CD4-positive, alpha-beta T cell treated with Interleukin-4 for 4 hours (primary cell): ENCODE data around the gene RNF220.
"Not testable (repeated sequence)": the region's sequence is repeated elsewhere in the genome, so short reads cannot be mapped to it uniquely, and the experiment has no call there.

Experiments used
- DNase-seq: peaks from one replicate; pipeline ENCODE4 v3.0.0-alpha.2; 2020

Gene RNF220

DNA sequence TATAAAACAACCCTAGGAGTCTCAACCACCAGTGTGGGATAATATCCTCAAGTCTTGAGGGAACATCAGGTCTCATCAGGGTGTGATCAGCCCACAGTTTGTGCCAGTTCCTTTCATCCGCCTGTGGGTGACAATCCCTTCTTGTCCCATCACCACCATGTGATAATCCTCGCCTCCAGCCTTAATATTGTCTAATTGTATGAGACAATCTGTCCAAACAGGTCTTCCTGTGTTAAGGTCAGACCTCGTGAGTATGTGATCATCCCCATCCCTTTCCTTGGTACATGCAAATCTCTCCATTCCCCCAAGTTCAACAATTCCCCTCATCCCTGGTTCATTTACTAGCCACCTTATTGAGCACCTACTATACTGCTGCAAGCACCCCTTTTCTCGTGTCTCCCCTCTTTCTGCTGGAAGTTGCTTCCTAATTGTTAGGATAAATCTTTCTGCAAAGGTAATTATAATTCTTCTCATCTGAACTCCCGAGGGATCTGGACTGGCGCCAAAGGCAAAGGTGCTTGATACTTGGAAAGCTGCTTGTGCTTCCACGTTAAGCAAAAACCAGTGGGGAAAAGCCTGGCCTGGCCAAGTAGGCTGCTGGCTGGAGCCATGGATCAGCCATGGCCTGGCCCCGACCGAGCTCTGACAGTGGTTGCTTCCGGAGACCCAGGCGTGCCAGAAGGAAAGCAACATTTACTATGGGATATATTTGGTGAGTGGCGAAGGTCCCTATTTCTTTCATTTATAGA is 92.5 kb downstream of the RNF220 start:
- no peak for DNase-seq

- no peak for DNase-seq
Observed at GRCh38 chr1:44499306-44499705, 94.3 kb downstream of the RNF220 start.

GRCh38 chr1:44500181-44501046 is 95.4 kb downstream of the RNF220 start:
- DNase-seq = no peak

DNA sequence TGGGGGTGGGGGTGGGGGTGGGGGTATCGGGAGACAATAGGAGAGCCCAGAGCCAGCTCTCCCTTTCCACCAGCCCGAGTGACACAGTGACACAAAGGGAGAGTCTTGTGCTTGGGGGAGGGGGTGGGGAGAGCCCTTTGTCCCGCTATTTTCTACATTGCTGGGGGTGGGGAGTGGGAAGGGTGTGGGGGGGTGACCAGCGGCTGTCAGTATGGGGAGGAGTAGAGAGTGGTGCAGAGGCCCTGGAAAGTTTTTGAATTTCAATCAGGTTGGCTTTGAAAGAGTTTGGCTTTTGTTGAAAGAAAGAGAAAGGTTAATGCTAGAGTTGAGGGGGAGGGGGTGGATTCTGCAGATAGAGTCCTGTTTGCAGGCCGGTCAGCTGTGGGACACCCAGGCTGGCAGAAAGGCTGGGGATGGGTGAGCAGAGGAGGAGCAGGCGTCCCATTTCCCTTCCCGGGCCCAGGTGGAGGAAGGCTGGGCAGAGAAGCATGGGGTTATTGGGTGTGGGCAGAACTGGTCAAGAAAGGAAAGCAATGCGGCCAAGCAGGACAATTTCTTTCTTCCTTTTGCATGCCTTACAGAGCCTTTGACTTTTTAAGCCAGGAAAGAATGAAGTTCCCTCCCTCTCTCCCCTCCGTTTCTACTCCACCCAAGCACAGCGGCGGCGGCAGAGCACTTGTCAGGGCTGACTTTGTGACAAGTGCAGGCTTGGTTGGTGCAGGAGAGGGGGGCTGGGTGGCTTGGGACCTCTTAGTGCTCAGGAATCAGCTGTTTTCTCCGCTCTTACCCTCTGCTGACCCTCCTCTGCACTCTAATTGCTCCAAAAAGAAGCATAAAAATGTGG is 96.2 kb downstream of the RNF220 start:
- no peak for DNase-seq

- not testable (repeated sequence) for DNase-seq
Observed at GRCh38 chr1:44502823-44503222, 97.8 kb downstream of the RNF220 start.

- no peak for DNase-seq
Observed at GRCh38 chr1:44503625-44504024, 98.6 kb downstream of the RNF220 start.

- DNase-seq = no peak
Observed at GRCh38 chr1:44505210-44505993, 100.3 kb downstream of the RNF220 start.

GRCh38 chr1:44507490-44508396 is 102.7 kb downstream of the RNF220 start:
- no peak for DNase-seq

GRCh38 chr1:44508397-44508745 is 103.3 kb downstream of the RNF220 start:
- no peak for DNase-seq

DNA sequence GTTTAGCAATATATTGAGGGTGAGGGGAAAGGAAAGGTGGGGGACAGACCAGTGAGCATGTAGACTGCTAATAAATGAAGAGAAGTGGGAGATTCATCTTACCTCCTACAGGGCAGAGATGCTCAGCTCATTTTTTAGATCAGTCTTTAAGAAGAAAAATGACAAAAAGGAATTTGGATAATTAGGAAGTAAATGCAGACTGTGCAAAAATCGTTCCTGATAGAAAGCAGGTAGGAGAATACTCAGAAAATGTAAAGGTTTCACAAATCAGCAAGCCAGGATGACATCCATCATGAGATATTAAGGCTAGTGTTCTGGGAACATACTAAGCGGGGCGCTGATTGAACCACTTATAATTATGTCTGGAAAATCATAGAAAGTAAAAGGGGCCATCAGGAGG is 106.3 kb downstream of the RNF220 start:
- no peak for DNase-seq

- no peak for DNase-seq
Observed at GRCh38 chr1:44511769-44512168, 106.7 kb downstream of the RNF220 start.

DNA sequence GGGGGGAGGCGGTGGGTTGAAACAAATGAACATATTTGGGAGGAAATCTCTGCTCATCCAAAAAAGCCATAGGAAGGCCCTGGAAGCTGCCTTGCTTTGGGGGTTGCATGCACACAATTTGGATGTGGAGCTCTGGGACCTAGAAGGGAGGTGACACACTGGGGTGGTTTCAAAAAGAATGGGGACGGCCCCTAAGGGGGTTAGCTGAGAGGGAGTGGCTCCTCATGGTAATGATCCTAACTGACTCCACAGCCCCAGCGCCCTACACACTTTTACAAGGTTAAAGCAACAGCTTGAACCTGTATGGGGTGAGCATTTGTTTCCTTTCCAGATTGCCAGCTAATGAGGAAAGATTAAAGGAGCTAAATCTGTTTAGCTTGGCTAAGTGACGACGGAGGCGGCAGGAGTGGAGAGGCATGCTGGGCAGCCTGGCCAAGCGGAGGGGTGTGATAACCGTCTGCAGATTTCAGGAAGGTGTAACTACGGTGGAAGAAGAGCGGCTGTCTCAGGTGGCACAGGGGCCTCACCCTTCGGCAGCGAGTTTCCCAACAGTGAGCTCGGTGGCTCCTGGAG is 107.3 kb downstream of the RNF220 start:
- no peak for DNase-seq

- DNase-seq = no peak
Observed at GRCh38 chr1:44513111-44513510, 108.1 kb downstream of the RNF220 start.

DNA sequence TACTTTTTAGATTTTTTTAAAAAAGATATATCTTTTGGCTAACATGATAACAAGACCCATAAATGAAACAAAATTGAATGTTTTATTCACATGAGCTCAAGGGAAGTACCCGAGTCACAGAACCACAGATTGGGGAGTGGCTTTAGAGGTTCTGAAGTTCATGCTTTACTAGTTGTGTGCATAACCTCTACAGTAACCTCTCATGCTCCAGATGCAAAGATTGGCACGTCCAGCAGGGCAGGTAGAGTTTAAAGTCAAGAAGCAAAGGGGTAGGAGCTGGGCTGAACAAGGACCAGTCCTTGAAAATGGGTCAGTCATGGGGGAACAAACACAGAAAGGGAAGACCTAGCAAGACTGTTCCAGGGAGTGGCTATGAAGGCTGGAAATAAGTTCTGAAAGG is 109.6 kb downstream of the RNF220 start:
- no peak for DNase-seq

DNA sequence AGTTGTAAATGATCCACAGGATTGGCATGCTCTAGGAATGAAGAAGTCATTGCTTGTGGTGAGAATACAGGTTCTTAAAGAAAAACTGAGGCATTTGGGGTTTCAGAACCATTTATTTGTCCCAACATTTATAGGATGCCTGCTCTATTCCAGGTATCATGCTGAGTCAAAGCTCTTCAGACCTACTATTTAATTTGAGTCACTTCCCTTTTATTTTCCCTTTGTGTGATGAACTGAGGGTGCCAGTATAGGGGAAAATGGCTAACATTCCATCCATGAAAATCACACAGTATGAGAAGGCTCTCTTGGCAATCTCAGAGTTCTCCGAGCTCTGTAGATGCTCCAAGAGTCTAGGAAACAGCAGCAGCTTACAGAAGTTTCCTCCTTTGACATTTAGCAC is 110.4 kb downstream of the RNF220 start:
- DNase-seq = no peak

GRCh38 chr1:44519035-44519676 is 114.1 kb downstream of the RNF220 start:
- DNase-seq = peak; percentile 6

DNA sequence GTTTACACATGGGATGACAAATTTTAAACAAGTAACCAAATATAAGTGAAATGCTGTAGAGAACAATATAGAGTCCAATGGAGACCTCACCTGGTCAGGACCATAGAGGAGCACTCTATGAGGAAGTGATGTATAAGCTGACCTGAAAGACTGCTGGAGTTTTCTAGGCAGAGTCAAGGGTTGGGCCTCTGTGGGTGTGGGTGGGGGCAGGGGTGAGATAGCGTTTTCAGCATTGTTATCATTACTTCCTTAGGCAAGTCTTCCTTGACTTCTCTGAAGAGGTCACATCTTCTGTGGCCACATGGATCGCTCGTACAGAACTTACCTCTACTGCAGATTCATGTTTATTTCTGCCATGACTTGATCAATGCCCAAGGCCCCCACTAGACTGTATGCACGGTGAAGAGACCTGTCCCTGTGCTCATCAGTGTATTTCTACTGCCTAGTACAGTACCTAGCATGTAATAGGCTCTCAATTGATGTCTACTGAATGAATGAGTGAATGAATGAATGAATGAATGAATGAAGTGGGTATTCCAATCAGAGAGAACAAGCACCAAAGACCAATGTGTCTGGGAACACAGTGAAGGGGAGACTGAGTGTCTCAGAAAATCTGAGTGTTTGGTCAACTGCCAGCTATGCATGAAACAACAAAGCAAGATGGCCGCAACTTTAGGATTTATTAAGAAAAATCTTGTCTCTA is 116.5 kb downstream of the RNF220 start:
- DNase-seq = no peak

- no peak for DNase-seq
Observed at GRCh38 chr1:44523593-44524591, 118.8 kb downstream of the RNF220 start.
